GM21576 (cell line): ENCODE results near the gene SDHB.

Source experiments
- ATAC-seq: cut with Tn5 transposase; IDR thresholded peaks from one replicate; pipeline ENCODE4 v1.9.1; 2021; ENCODE audit warnings: mild to moderate bottlenecking, moderate library complexity; ENCODE audit not compliant: unreplicated experiment

The SDHB gene

GRCh38 chr1:17013491-17014320, 40.1 kb downstream of the SDHB start:
- no peak for ATAC-seq

DNA sequence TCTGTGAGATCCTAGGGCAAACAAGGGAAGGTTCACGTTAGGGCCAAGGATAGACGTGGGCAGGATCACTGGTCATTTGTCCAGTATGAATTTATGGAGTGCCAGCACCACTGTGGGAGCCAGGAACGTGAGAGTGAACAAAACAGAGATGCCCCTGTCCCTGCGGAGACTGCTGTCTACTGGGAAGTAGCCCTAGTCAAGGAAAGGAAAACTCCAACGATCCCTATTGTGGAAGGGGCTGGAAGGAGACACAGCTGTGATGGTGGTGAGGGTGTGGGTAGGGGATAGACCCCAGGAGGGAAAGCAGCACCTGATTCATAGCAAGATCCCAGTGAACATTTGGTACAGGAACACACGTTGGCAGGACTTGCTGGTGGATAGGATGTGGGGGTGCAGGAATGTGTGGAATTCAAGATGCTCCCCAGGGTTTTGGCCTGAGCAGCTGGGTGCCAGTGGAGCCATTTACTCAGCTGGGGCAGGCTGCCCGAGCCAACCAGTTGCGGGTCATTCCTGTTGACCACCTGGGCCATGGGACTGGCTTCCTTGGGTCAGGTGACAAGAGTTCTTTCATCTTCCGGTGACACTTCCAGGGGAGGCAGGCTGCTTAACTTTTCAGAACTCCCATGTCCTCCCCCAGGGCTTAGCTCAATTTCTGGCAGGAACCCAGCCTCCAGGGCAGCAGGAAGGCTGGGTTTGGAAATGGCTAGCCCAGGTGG, 40.9 kb downstream of the SDHB start:
- ATAC-seq = no peak

- peak; percentile 79 for ATAC-seq
These were observed 42.2 kb downstream of the SDHB start, which contains the start of gene ATP13A2 for GRCh38 chr1:17011439-17012307. Gene ATP13A2 (minus strand): TSS chr1:17011928. CDS start chr1:17011738, 190 bp downstream.

DNA sequence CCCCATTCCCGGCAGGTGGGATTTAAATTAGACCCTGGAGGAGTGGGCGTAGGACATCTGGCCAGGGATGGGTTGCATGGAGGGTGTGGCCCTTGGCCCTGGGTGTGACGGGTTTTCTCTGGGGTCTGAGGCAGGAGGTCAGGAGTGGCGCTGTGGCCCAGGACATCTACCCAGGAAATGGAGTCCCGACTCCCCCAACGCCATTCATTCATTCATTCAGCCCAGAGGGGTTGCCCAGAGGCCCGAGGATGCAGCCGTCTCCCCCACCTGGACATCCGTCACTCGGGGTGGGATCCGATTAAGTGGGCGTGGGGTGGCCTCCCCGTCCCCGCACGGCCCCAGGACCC, 42.8 kb downstream of the SDHB start:
- ATAC-seq = no peak

- ATAC-seq = no peak
These were observed 44.1 kb downstream of the SDHB start for GRCh38 chr1:17009706-17010105.

DNA sequence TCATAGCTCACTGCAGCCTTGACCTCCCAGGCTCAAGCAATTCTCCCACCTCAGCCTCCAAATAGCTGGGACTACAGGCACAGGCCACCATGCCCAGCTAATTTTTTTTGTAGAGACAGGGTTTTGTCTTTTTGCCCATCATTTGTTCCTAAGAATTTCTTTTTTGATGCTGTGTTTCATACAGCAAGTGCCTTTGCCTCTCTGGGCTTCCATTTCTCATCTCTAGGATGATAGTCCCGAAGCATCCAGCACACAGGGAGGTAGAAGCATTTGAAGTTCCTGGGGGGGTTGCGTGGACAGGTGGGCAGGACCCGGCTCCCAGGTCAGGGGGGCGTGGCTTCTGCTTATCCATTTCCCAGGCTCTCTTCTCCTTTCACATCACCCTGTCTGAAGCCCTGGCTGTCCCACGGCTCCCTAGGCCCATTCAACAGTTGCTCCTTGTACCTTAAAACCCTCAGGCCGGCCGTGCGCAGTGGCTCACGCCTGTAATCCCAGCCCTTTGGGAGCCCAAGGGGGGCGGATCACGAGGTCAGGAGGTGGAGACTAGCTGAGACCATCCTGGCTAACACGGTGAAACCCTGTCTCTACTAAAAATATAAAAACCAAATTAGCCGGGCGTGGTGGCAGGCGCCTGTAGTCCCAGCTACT, 45.5 kb downstream of the SDHB start:
- ATAC-seq = no peak

GRCh38 chr1:17007121-17007520, 46.7 kb downstream of the SDHB start:
- ATAC-seq = no peak

GRCh38 chr1:17005365-17005740, 48.5 kb downstream of the SDHB start:
- ATAC-seq = no peak

- ATAC-seq = no peak
These were observed 49.1 kb downstream of the SDHB start for GRCh38 chr1:17004466-17005364.

GRCh38 chr1:17002524-17002902, 51.3 kb downstream of the SDHB start:
- no peak for ATAC-seq

DNA sequence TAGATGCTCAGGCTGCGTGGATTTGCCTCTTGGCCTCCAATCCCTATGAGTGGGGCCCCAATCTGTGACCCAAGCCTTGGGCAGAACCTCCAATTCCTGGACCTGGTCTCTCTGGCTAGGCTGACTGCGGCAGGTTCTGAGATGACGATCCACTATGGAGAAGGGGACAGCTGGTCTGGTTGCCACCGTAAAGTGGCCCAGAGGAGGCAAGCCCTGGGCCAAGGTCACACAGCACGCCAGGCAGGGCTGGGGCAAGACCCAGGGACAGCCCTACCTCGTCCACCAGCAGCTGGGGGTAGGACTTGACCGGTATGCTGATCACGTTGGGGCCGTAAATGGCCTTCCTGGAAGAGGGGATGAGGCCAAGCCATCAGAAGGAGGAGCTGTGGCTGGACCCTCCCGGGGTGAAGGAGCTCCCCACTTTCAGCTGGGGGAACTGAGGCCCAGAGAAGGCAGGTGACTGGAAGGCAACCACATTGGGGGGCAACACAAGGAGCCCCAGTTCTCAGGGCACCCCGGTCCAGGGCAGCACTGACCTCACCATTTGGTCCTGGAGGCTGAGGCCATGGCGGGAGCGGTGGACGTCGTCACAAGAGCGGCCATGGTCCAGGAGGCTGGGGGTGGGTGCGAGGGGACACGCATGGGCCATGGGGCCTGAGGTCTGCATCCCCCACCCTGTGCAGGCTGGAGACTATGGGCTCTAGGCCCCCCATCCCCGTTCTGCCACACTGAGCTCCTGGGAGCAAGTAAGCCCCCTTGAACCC, 51.9 kb downstream of the SDHB start:
- ATAC-seq = no peak

GRCh38 chr1:16999863-17000262, 54.0 kb downstream of the SDHB start:
- no peak for ATAC-seq

DNA sequence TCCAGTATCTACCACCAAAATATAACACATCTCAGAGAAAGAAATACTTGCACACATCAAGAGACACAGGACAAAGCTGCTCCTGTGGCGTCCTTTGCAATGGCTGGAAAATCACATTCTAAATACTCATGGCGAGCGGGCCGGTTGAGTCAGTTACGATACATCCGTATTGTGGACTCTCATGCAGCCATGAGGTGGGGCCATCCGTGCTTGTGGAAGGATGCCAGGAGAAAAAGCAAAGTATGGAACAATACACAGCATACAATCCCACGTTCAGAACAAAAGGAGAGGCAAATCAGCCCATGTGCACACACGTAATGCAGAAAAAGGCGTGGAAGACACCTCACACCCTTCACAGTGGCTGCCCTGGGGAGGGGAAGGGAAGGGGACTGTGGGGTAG, 55.2 kb downstream of the SDHB start:
- ATAC-seq = no peak

DNA sequence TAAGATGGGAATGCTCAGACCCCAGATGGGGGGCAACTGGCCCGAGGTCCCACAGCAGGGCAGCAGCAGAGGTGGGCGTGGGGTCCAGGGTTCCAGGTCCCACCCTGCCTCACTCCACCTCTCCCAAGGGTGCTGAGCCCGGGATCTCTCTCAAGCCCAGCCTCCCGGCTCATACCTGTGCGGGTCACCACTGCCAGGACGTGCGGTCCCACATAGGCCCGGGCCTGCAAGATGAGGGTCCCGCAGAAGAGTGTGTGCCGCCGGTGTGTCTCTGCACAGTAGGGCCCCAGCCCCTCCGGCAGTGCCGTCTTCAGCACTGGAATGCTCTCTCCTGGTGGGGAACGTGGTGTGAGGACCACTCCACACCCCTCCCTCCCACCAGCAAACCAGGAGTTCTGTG, 57.0 kb downstream of the SDHB start:
- ATAC-seq = no peak

DNA sequence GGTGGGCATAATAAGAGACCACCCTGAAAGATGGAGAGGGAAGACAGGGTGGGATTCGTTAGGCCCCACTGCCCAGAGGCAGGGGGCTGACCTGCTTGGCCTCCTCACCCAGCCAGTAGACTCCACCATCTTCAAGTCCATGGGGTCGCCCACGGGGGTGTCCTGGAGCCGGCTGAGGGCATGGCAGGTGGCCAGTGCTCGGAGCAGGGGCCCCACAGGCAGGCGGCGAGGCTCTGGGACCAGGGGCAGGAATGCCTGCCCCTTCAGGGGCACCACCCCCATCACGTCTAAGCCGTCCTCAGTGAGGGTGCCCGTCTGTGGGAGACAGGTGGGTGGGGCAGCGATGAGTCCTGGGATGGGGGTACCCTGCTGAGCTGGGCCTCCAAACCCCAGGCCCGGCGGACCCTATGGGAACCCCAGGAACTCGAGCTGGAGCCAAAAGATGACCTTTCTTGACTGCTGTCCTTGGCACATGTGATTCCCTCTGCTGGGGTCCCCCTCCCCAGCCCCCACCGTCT, 60.3 kb downstream of the SDHB start:
- no peak for ATAC-seq

- ATAC-seq = no peak
These were observed 61.2 kb downstream of the SDHB start for GRCh38 chr1:16992675-16993074.

DNA sequence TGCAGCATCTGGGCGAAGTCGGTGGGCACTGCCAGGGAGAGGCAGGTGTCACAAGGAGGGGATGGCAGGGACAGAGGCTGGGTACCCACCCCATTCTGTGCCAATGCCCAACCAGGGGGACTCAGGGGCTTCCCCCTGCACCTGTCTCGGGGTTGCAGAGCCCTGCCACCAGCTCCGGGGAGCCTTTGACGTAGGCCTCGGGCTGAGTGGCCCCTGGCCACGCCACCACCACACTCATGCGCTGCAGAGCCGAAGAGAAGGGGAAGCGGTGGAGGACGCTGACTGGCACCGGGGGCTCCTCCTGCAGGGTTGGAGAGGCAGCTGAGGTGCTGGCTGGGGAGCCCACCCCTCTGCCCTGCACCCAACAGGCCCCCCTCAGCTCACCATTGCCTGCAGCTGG, 61.7 kb downstream of the SDHB start:
- ATAC-seq = no peak

DNA sequence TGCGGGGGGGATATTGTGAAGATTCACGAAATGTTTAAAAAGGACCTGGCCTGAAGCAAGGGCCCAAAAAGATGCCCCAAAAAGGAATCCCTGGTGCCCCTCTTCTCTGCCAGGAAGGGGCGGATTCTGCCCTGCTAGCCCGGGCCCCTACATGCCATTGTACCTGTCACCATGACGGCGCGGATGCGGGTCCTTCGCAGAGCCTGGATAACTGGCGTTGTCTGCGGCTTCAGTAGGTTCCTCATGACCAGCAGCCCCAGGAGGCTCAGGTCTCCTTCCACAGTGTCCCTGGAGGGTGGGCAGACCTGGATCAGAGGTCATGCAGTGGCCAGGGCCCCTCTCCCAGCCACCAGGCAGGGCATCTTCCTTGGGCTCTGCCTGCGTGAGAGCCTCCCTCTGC, 62.3 kb downstream of the SDHB start:
- ATAC-seq = no peak
